Measurements from ENCODE around the gene ANKRD61.
"Not testable (repeated sequence)": the region's sequence is repeated elsewhere in the genome, so short reads cannot be mapped to it uniquely, and the experiment has no call there.

Gene ANKRD61

GRCh38 chr7:6030988-6031387, at the start of gene ANKRD61:
TSS of gene ANKRD61 (plus strand) at chr7:6031376. CDS start at chr7:6031376, 0 bp downstream.
- no peak for DNase-seq

DNA sequence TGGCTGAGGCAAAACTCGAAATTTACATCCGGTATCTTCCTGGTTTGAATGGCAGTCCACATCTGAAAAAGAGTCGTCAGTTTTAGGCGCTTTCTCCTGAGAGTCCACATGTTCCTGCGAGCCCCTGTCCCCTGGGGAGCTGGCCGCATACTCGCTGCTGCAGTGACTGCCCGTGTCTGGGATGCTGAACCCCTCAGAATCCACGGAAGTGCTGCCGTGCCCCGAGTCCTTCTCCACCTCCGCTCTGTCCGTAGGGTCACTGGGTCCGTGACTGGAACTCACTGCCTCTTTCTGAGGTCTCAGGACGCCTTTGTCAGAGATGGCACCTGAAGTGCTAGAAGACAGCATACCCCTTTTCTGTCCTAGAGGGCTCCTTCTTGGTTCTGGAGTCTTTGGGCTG, 44.1 kb upstream of the ANKRD61 start:
- not testable (repeated sequence) for DNase-seq

GRCh38 chr7:5997210-5997808, 33.9 kb upstream of the ANKRD61 start:
- DNase-seq = peak; percentile 56

- DNase-seq = no peak
Observed at GRCh38 chr7:6007386-6007785, 23.8 kb upstream of the ANKRD61 start.

GRCh38 chr7:6007835-6008590, 23.2 kb upstream of the ANKRD61 start:
- DNase-seq = not testable (repeated sequence)

GRCh38 chr7:6008668-6009611, 22.2 kb upstream of the ANKRD61 start, which contains the start of the genes AIMP2 and PMS2:
TSS of gene AIMP2 (plus strand) at chr7:6009272. CDS start at chr7:6009364, 92 bp downstream.
TSS of gene PMS2 (minus strand) at chr7:6009049. CDS start at chr7:6009019, 30 bp downstream.
- DNase-seq = peak; percentile 97

- not testable (repeated sequence) for DNase-seq
Observed at GRCh38 chr7:6010370-6010769, 20.8 kb upstream of the ANKRD61 start.

GRCh38 chr7:6011541-6011940, 19.6 kb upstream of the ANKRD61 start:
- no peak for DNase-seq

GRCh38 chr7:6012355-6013104, 18.6 kb upstream of the ANKRD61 start:
- DNase-seq = no peak

DNA sequence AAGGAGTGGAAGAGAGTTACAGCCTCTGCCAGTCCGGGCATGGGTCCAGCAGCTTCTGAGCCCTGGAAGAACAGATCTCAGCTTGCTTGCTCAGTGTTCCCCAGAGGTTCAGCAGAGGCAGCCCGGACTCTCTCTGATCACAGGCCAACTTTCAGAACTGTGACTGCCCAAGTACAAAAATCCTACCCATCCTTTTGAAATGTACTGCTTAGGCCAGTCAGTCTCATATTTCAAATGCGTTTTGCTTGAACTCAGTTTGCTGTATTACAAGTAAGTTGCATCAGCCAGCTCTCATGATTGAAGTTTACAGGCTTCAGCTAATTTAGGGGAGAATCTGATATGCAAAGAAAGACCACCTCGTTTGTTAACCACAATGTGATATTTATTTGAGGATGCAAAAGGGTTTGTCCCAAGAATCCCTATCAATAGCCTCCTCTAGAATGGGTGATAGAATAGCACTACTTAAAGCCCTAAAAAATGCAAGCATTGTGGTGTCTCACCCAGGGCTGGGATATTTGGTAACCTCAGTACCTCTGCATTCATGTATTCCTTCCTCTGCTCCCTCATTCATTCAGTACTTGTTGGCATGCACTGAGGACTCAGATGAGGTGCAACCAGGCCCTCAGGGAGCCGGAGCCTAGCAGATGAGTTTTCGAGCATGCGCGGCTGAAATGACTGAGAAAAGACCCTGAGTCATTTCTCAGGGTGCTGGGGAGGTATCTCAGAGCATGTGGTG, 15.1 kb upstream of the ANKRD61 start:
- peak; percentile 75 for DNase-seq

GRCh38 chr7:6016653-6016966, 14.6 kb upstream of the ANKRD61 start:
- DNase-seq = no peak

- DNase-seq = no peak
Observed at GRCh38 chr7:6020371-6021286, 10.5 kb upstream of the ANKRD61 start.

DNA sequence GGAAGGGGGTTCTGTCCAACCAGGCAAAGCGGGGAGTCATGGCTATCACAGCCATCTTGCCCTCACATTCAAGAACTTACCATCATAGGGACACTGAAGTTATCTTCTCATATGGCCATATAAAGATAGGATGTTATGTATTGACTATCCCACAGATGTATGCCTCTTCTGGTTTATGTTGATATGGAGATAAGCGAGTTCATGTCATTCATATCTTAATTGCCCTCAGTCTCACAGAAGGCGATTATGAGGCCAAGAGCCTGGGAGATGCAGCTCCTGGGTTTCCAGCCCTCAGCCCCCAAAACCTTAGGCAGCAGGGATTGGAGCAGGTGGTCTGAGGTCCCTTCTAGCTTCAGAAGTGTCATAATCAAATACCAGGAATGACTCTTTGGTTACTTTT, 8.5 kb upstream of the ANKRD61 start:
- no peak for DNase-seq

DNA sequence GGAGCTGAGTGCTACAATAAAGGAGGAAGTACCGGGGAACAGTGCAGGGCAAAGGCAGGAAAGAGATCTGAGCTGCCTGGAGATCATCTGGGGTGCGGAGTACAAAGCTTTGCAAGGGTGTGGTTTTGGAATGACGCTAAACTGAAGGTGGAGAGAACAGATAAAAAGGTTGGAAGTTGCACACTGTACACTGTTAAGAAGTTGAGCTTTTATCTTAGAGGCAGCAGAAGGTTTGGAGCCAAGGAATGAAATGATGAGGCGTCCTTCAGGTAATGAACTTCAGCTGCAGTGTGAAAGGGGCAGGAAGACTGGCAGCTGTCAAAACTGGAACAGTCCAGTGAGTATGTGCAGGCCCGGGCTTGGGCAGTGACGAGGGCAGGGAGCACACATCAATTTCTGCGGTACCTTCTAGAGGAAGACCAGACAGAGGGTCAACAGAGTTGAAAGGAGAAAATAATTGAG, 7.2 kb upstream of the ANKRD61 start:
- DNase-seq = no peak

GRCh38 chr7:6026011-6026819, 5.0 kb upstream of the ANKRD61 start:
- DNase-seq = no peak

DNA sequence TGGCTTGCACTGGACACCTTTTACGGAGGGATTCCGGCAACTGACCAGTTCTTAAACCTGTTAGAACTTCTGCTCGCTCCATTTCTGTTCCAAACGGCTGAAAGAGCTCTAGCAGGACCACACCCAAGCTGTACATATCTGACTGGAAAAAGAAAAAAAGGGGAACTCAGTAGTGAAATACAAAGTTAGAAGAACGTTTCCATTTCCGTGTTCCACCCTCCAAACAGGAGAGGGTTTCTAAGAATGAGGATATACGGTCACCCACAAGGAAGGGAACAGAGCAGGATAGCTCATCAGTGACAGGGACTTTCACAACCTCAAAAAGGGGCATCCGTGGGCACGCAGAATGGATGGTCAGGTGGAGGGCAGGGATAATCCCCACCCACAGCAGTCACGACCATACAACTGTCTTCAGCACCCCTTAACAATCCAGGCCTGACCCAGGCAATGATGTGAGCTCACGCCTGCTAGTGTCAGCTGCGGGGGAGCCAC, 4.3 kb upstream of the ANKRD61 start:
- no peak for DNase-seq

DNA sequence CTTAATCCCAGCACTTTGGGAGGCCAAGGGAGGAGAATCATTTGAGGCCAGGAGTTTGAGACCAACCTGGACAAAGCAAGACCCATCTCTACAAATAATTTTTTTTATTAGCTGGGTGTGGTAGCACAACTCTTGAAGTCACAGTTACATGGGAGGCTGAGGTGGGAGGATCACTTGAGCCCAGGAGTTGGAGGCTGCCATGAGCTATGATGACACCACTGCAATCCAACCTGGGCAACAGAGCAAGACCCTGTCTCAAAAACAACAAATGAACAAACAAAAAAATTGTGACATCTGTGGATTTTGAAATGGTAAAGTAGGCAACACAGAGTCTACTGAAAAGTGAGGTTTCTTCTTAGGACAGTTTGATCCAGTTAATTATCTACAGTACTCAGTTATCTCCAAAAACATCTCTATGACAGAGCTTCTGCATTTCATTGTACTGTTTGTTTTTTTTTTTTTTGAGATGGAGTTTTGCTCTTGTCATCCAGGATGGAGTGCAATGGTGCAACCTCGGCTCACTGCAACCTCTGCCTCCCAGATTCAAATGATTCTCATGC, 3.3 kb upstream of the ANKRD61 start:
- DNase-seq = no peak

- no peak for DNase-seq
Observed at GRCh38 chr7:6028563-6028962, 2.6 kb upstream of the ANKRD61 start.

- DNase-seq = no peak
Observed at GRCh38 chr7:6031567-6031966, 391 bp downstream of the ANKRD61 start.

Measured in right forelimb (tissue), 1 donor.